Keratinocyte (primary cell): ENCODE measurements around the gene EPB41L4B. TPM values are rescaled to one million over a fixed set of nuclear protein-coding genes. Genes with fewer than 3 reads are reported as not detected.

ENCODE experiments used
- DNase-seq: peaks from one replicate; pipeline ENCODE4 v3.0.0-alpha.2; 2011; ENCODE audit warnings: low read depth, missing footprints, low spot score
- FAIRE-seq: peaks from 2 replicates; lab custom pipeline; 2011; peaks lifted over from hg19 to GRCh38; lab: Jason Lieb, UNC
- H2AFZ ChIP-seq: 2 replicates; pipeline ENCODE4 v1.6.0; 2012; ENCODE audit warnings: low read length, control low read depth, inconsistent platforms; ENCODE audit not compliant: control insufficient read depth
- H3K27ac ChIP-seq: 2 replicates; pipeline ENCODE4 v1.5.1; 2011; ENCODE audit warnings: low read length; ENCODE audit not compliant: control insufficient read depth, insufficient read depth
- H3K27me3 ChIP-seq: 3 replicates; pipeline ENCODE4 v1.6.0; 2011; ENCODE audit warnings: low read length; ENCODE audit not compliant: control insufficient read depth, insufficient read depth; ENCODE audit errors: extremely low read depth
- H3K36me3 ChIP-seq, 2 experiments: 2 replicates in 1 of 2; 3 replicates in 1 of 2; pipeline ENCODE4 v1.5.1; 2011; ENCODE audit warnings: low read length in 2 of 2, mild to moderate bottlenecking in 1 of 2; ENCODE audit not compliant: control insufficient read depth in 2 of 2, insufficient read depth in 2 of 2; ENCODE audit errors: extremely low read depth in 1 of 2
- H3K4me1 ChIP-seq: 3 replicates; pipeline ENCODE4 v1.5.1; 2011; ENCODE audit warnings: low read length; ENCODE audit not compliant: control insufficient read depth, insufficient read depth; ENCODE audit errors: extremely low read depth
- H3K4me2 ChIP-seq: 3 replicates; pipeline ENCODE4 v1.6.0; 2011; ENCODE audit warnings: low read depth, low read length; ENCODE audit not compliant: control insufficient read depth, insufficient read depth; ENCODE audit errors: extremely low read depth
- H3K4me3 ChIP-seq, 3 experiments: fragments of 200-600 bp in 1 of 3; sonication (generic) in 1 of 3; 2 replicates in 2 of 3; 3 replicates in 1 of 3; pipeline ENCODE4 v1.5.1; 2011 to 2016; ENCODE audit warnings: low read length in 3 of 3, mild to moderate bottlenecking in 3 of 3, control low read depth in 2 of 3, inconsistent platforms in 1 of 3, low read depth in 1 of 3, mixed read lengths in 1 of 3, mixed run types in 1 of 3, moderate library complexity in 1 of 3; ENCODE audit not compliant: control insufficient read depth in 2 of 3, insufficient read depth in 2 of 3; ENCODE audit errors: extremely low read depth in 1 of 3
- H3K79me2 ChIP-seq: 2 replicates; pipeline ENCODE4 v1.6.0; 2012; ENCODE audit warnings: low read length; ENCODE audit not compliant: control insufficient read depth, insufficient read depth
- H3K9ac ChIP-seq: 3 replicates; pipeline ENCODE4 v1.6.0; 2011; ENCODE audit warnings: low read length; ENCODE audit not compliant: control insufficient read depth, insufficient read depth; ENCODE audit errors: extremely low read depth
- H3K9me1 ChIP-seq: 3 replicates; pipeline ENCODE4 v1.6.0; 2011; ENCODE audit warnings: low read length; ENCODE audit not compliant: control insufficient read depth, insufficient read depth; ENCODE audit errors: extremely low read depth
- H3K9me3 ChIP-seq: 2 replicates; pipeline ENCODE4 v1.5.1; 2012; ENCODE audit warnings: low read depth, low read length; ENCODE audit not compliant: control insufficient read depth
- H4K20me1 ChIP-seq: 3 replicates; pipeline ENCODE4 v1.6.0; 2011; ENCODE audit warnings: low read length; ENCODE audit not compliant: control insufficient read depth, insufficient read depth; ENCODE audit errors: extremely low read depth
- CTCF ChIP-seq, 3 experiments: IDR thresholded peaks in 1 of 3; conservative IDR thresholded peaks in 1 of 3; optimal IDR thresholded peaks in 1 of 3; 2 replicates in 2 of 3; 3 replicates in 1 of 3; pipeline versions ENCODE3 to v1.5.1; 2011; ENCODE audit warnings: low read length in 3 of 3, mild to moderate bottlenecking in 3 of 3, moderate library complexity in 2 of 3, control low read depth in 1 of 3, inconsistent platforms in 1 of 3; ENCODE audit not compliant: insufficient read depth in 2 of 3; ENCODE audit errors: extremely low read depth in 1 of 3
- EZH2 ChIP-seq: IDR thresholded peaks from one replicate; pipeline ENCODE4 v1.6.1; 2012; ENCODE audit warnings: inconsistent platforms, mild to moderate bottlenecking, low read length, moderate library complexity
- dilution Hi-C: fragments of 300-500 bp; cut with MboI; formaldehyde crosslinking; loops from one replicate; pipeline ENCODE4 v1.7.0; 2020; ENCODE audit warnings: low sequenced_read_pairs; ENCODE audit not compliant: extremely low pct_ligation_motif_present
- polyA plus RNA-seq, 5 experiments: library from polyadenylated mRNA; depleted of rRNA in 3 of 5; stranded (reverse) in 3 of 5; stranded (forward) in 1 of 5; unstranded in 1 of 5; fragments of >200 nt; gene quantifications; 1 replicate in 1 of 5; 2 replicates in 3 of 5; 3 replicates in 1 of 5; pipeline versions ENCODE4 v1.2.1 to v1.2.3, GENCODE V29; 2011 to 2012; ENCODE audit warnings: missing spikeins in 2 of 5, low read depth in 1 of 5, low replicate concordance in 1 of 5

The EPB41L4B gene
- polyA plus RNA-seq, 1 donor (not counting 4 experiments of a cell fraction or from before 2014, with no cell fraction given) = 13.7 TPM

GRCh38 chr9:109248133-109248581 is 72.7 kb downstream of the EPB41L4B start:
- Histone ChIP-seq H3K9ac (no peak overlapping the region), H3K9me1 (no peaks in the 10 kb centered on the region), H3K27me3 (no peaks in the 10 kb centered on the region), H3K4me3 (no peak overlapping the region), H3K79me2 (no peaks in the 10 kb centered on the region), H3K4me1 (peaks cover 17% of the 10 kb centered on the region), H4K20me1 (no peaks in the 10 kb centered on the region), H3K4me2 (no peak overlapping the region), H2AFZ (no peak overlapping the region), H3K9me3 (no peaks in the 10 kb centered on the region), H3K27ac (no peak overlapping the region), H3K36me3 (peaks cover 0 to 1% of the 10 kb centered on the region in 2 experiments)
- TF ChIP-seq EZH2 = no peak
- TF ChIP-seq CTCF (optimal IDR thresholded peaks at IDR 0.05 in 1 of 3, IDR thresholded peaks at IDR 0.05 in 1 of 3, conservative IDR thresholded peaks at IDR 0.05 in 1 of 3; ENCODE audit: extremely low read depth in 1 of 3, insufficient read depth in 2 of 3, low read length in 3 of 3) = no peak
- dilution Hi-C loops = no loop called here
- FAIRE-seq (no peak), DNase-seq (no peak)

DNA sequence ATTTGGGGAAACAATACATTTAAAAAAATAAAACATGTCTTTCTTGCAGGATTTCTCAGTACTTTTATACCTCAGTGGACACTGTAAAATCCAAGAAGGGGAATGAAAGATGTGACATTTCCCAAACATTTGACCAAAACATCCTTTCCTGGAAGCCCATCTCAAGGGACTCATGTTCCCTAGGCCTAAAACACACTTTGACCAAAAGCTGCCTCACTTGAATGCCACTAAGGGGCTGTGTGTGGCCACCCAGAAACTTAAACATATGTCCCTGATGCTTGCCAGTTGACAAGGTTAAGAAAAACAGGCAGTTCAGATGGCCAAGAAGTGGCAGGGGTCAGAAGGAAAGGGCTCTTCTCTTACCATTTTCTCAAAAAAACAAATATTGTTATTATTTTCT is 73.6 kb downstream of the EPB41L4B start:
- dilution Hi-C loops = no loop called here
- Histone ChIP-seq H3K4me2 (no peak overlapping the region), H3K36me3 (peaks cover 0 to 1% of the 10 kb centered on the region in 2 experiments), H3K9ac (no peak overlapping the region), H3K27ac (no peak overlapping the region), H3K27me3 (no peaks in the 10 kb centered on the region), H2AFZ (no peak overlapping the region), H3K4me1 (peaks cover 14% of the 10 kb centered on the region), H3K79me2 (no peaks in the 10 kb centered on the region), H3K4me3 (no peak overlapping the region), H3K9me1 (no peaks in the 10 kb centered on the region), H3K9me3 (no peaks in the 10 kb centered on the region), H4K20me1 (no peaks in the 10 kb centered on the region)
- DNase-seq (no peak), FAIRE-seq (no peak)
- TF ChIP-seq EZH2 = no peak
- TF ChIP-seq CTCF (optimal IDR thresholded peaks at IDR 0.05 in 1 of 3, IDR thresholded peaks at IDR 0.05 in 1 of 3, conservative IDR thresholded peaks at IDR 0.05 in 1 of 3; ENCODE audit: extremely low read depth in 1 of 3, insufficient read depth in 2 of 3, low read length in 3 of 3) = no peak
